H1 (cell line): ENCODE data around the gene ZBTB20.

Experiments used
- BRCA1 ChIP-seq: IDR thresholded peaks from 2 replicates; pipeline ENCODE4 v1.6.1; 2012; ENCODE audit warnings: low read depth, low read length, improper control_type of control experiment
- CHD2 ChIP-seq: IDR thresholded peaks from 2 replicates; pipeline ENCODE4 v1.6.1; 2012; ENCODE audit warnings: low read length, improper control_type of control experiment
- EZH2 ChIP-seq: fragments of 200-600 bp; sonication (generic); IDR thresholded peaks from 2 replicates; pipeline ENCODE4 v1.7.1; 2012; ENCODE audit warnings: low read depth, mild to moderate bottlenecking, moderate library complexity, low read length, inconsistent platforms; ENCODE audit not compliant: severe bottlenecking
- GABPA ChIP-seq: IDR thresholded peaks from 2 replicates; pipeline ENCODE4 v1.6.1; 2011; ENCODE audit warnings: mild to moderate bottlenecking, low read length, moderate library complexity, borderline replicate concordance; ENCODE audit not compliant: insufficient read depth
- KDM1A ChIP-seq: fragments of 200-600, 300-600 bp; sonication (generic); IDR thresholded peaks from 2 replicates; pipeline ENCODE4 v1.7.1; 2016; ENCODE audit warnings: mild to moderate bottlenecking, low read length, borderline replicate concordance
- MAX ChIP-seq: IDR thresholded peaks from 2 replicates; pipeline ENCODE4 v1.6.1; 2012; ENCODE audit warnings: inconsistent platforms
- POLR2AphosphoS5 ChIP-seq: IDR thresholded peaks from 2 replicates; pipeline ENCODE4 v1.6.1; 2011; ENCODE audit warnings: low read depth, low read length
- RAD21 ChIP-seq, 2 experiments: IDR thresholded peaks in 1 of 2; conservative IDR thresholded peaks in 1 of 2; 2 replicates each; pipeline ENCODE4 v1.6.1; 2011; ENCODE audit warnings: low read depth in 2 of 2, low read length in 2 of 2, improper control_type of control experiment in 1 of 2, inconsistent platforms in 1 of 2, mild to moderate bottlenecking in 1 of 2, moderate library complexity in 1 of 2
- RNF2 ChIP-seq: fragments of 200-900, 300-1000 bp; sonication (generic); IDR thresholded peaks from 2 replicates; pipeline ENCODE4 v1.7.1; 2016; ENCODE audit warnings: borderline replicate concordance, low read depth, mild to moderate bottlenecking, antibody characterized with exemption, low read length; ENCODE audit not compliant: poor library complexity, severe bottlenecking; ENCODE audit errors: missing control alignments
- RXRA ChIP-seq: IDR thresholded peaks from 2 replicates; pipeline ENCODE4 v1.6.1; 2011; ENCODE audit warnings: low read depth, mild to moderate bottlenecking, low read length, moderate library complexity; ENCODE audit not compliant: insufficient read depth
- TAF1 ChIP-seq: IDR thresholded peaks from 2 replicates; pipeline ENCODE4 v1.6.1; 2011; ENCODE audit warnings: mild to moderate bottlenecking, low read depth, low read length
- TF ChIP-seq, protein P1 (sequence below), 3 experiments: IDR thresholded peaks; 1 replicate in 2 of 3; 2 replicates in 1 of 3; pipeline versions ENCODE4 v1.5.1 to v1.6.1; 2011; ENCODE audit warnings: low read length in 3 of 3, mild to moderate bottlenecking in 3 of 3, inconsistent platforms in 2 of 3, low read depth in 1 of 3, moderate library complexity in 1 of 3; ENCODE audit not compliant: insufficient read depth in 1 of 3; ENCODE audit errors: control extremely low read depth in 1 of 3
- TF ChIP-seq, protein P2 (sequence below): IDR thresholded peaks from 2 replicates; pipeline ENCODE4 v1.6.1; 2011; ENCODE audit warnings: low read length, improper control_type of control experiment

- no peak for TF ChIP-seq MAX
- no peak for TF ChIP-seq CHD2
- TF ChIP-seq, protein P1, sequence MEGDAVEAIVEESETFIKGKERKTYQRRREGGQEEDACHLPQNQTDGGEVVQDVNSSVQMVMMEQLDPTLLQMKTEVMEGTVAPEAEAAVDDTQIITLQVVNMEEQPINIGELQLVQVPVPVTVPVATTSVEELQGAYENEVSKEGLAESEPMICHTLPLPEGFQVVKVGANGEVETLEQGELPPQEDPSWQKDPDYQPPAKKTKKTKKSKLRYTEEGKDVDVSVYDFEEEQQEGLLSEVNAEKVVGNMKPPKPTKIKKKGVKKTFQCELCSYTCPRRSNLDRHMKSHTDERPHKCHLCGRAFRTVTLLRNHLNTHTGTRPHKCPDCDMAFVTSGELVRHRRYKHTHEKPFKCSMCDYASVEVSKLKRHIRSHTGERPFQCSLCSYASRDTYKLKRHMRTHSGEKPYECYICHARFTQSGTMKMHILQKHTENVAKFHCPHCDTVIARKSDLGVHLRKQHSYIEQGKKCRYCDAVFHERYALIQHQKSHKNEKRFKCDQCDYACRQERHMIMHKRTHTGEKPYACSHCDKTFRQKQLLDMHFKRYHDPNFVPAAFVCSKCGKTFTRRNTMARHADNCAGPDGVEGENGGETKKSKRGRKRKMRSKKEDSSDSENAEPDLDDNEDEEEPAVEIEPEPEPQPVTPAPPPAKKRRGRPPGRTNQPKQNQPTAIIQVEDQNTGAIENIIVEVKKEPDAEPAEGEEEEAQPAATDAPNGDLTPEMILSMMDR (IDR thresholded peaks at IDR 0.05; ENCODE audit: control extremely low read depth in 1 of 3, insufficient read depth in 1 of 3, low read depth in 1 of 3, low read length in 3 of 3) = no peak
- TF ChIP-seq POLR2AphosphoS5 = no peak
- TF ChIP-seq TAF1 = no peak
- TF ChIP-seq RAD21 (IDR thresholded peaks at IDR 0.05 in 1 of 2, conservative IDR thresholded peaks at IDR 0.05 in 1 of 2; ENCODE audit: low read depth in 2 of 2, low read length in 2 of 2) = no peak
- TF ChIP-seq RNF2 = no peak
- TF ChIP-seq BRCA1 = no peak
- TF ChIP-seq RXRA = no peak
- no peak for TF ChIP-seq KDM1A
- no peak for TF ChIP-seq GABPA
- no peak for TF ChIP-seq EZH2
- TF ChIP-seq, protein P2, sequence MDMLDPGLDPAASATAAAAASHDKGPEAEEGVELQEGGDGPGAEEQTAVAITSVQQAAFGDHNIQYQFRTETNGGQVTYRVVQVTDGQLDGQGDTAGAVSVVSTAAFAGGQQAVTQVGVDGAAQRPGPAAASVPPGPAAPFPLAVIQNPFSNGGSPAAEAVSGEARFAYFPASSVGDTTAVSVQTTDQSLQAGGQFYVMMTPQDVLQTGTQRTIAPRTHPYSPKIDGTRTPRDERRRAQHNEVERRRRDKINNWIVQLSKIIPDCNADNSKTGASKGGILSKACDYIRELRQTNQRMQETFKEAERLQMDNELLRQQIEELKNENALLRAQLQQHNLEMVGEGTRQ = no peak
Measured at GRCh38 chr3:115072265-115073021, 74.6 kb downstream of the ZBTB20 start.
